Putamen (tissue), 1 donor: Measurements from ENCODE around the gene TSC22D4.
A peak's percentile ranks its signal among the peaks of the same experiment; 100 is the strongest.
"Not testable (repeated sequence)": the region's sequence is repeated elsewhere in the genome, so short reads cannot be mapped to it uniquely, and the experiment has no call there.

ENCODE experiments used
- DNase-seq: peaks from one replicate; pipeline ENCODE4 v3.0.0-alpha.2; 2016; ENCODE audit warnings: low spot score

TSC22D4 gene

DNA sequence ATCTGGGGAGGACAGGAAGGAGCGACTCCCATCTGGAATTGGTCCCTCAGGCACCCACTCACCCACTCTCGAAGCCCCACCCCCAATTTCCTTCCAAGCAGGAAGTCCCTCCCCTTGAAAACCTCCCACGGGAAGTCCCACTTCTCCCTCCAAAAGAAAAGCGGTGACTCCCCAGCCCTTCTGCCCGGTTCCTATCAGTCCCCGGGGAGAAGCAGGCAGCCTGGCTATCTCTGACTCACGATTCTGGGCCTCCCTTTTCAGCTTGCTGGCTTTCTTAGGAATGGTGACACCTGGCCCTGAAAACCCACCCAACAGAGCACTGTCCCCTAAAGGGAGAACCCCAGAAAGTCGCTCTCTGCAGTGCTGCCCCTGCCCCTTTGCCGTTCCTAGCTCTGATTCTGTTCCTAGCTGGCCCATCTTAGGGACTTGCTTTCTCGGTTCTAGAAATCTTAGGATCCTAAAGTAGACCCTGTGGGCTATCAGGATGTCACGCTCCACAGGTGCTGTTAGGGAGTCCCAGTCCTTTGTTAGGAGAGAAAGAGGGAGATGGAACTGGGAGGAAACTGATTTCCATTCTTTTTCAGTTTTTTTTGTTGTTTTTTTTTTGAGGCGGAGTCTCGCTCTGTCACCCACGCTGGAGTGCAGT lies 6.0 kb downstream of the TSC22D4 start:
- no peak for DNase-seq

DNA sequence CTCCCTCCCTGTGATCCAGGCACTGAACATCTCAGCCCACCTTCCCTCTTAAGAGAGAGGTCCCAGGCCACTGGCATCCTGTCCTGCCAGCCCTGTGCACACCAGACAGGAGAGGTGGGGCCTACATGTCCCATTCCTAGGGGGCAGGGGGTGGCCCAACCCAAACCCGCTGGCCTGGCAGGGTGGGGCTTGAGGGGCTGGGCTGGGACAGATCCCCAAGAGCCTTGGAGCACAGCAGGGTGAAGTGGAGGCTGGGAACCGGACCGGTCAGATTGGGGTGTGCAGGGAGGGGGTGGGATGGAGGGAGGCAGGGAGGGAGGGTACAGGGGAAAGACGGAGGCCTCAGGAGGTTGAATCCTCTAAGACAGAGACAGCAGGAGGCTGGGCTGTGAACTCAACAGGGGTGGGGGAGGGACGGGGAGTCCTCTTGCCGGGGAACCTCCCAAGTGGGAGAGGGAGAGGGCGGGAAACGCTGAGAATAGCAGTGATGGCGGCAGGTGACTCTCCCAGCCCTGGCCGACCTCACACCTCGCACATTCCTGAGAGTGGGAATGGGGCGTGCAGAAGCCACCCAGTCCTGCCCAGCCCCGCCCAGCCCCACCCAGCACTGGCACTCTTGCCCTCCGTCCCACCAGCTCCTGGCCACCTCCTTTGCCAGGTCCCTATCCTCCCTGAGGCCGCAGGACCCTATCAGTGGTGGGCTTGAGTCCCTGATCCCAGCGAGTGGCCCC lies 6.7 kb downstream of the TSC22D4 start:
- DNase-seq: no peak

DNA sequence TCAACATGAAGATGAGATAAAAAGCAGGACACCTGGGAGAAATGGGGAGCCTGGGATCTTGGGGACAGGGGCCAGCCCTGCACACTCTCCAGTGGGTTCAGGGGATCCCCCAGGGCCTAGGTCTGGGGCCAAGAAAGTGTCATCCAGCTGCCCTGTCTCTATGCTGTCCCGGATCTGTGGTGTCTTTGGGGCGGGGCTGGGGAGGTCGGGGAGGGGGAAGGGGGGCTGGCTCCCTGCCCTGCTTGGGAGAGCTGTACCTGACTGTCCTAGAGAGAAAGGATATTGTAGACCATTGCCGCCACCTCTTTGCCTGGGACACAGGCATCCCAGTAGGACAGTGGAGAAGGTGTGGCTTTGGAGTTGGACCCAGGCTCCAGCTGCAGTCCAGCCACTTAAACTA lies 8.0 kb downstream of the TSC22D4 start:
- no peak for DNase-seq

DNA sequence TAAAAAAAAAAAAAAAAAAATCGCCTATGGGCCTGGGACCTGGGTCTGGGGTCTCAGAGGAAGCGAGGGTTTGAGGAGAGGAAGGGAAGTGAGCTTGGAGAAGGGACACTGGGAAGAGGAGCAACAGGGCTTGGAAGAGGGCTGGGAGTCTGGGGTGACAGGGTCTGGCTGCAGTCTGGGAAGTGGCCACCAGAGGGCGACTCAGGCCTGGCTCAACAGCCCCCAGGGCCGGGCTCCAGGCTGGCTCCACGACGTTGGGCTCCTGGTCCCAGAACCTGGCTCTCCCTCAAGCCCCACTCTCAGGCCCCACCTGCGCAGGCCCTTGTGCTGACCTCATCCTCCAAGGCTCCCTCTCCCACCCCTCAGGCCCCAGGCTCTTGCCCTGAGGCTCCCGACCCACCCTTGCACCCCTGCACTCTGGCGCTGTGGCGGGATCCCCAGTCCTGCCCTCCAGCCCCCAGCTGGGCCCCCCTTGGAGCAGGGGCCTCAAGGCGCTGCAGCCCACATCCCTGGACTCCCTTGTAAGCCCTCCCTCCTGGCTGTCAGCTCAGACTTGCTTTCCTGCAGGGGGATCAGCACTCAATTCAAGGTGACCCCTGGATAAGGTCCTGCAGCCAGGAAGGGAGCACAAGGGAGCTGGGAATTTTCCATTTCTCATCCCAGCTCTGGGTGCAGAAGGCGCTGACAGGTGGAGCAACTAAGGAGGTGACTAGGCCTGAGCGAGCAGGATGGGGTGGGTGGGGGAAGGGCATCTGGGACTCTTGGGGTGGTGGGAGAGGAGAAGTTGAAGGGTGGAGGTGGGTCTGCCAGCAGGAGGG lies 9.6 kb downstream of the TSC22D4 start:
- DNase-seq: peak; percentile 82

DNA sequence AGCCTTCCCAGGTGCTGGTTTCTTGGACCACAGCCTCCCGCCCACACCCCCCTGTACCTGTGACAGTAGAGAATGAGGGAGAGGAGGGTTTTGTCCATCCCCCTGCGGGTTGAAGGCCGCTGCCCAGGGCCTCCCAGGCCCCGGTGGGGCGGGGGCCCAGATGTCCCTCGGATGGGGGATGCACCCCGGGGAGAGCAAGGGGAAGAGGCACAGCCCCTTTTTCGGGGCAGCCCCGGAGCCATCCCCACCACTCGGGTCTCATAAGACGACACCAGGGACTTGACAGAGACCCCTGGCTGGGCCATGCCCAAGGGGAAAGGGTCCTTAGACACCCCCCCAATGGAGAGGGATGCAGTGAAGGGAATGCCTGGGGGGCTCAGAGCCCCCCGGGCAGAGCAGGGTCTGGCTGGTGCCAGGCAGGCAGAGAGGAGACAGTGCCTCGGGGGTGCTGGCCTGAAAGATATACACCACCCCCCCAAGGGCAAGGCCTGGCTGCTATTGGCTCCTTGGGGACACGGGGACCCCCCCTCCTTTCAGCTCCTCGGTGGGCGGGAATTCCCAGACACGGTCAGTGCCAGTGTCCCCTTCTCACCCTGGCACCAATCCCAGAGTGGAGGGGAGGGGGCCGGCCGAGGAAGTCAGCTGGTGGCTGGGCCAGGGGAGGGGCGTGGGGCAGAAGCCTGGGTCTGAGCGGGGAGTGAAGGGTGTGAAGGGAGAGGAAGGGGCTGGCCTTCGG lies 11.2 kb downstream of the TSC22D4 start:
- DNase-seq: peak; percentile 97

DNA sequence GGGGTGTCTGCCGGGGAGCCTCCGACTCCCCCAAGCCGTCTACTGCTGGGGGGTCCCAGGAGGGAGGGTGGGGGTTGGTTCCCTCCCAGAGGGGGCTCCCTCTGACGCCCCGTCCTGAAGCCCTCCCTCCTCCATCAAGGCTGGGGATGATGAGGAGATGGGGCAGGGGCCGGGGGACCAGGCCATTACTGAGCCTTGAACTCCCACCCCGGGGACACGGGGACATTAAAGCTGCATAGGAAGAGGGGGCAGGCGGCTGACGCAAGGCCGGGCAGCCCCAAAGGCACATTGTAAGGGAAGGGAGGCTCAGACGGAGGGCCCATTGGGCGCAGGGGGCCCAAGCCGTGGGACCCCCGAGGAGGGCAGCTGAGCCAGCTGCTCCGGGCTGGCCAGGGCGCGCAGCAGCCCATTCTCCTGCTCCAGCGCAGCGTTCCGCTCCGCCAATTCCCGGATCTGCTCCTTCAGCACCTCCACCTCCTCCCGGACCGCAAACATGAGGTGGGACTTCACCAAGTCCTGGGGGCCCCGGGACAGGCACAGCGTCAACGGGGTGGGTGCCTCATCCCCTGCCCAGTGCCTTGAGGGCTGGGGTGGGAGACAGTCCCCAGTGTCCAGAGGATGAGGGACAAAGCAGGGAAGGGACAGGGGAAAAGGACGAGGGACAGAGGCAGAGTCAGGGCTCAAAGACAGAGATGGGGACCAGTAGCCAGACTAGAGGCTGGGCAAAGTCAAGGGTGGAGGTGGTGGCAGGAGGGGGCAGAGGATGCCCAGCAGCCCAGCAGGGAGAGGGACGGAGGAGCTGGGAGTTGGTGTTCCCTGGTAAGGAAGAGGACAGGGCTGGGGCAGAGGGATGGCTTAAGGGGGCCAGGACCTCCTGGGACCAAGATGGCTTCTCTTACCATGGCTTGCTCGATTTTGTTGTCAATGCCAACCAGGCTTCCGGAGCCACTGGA lies 12.1 kb downstream of the TSC22D4 start:
- no peak for DNase-seq

DNA sequence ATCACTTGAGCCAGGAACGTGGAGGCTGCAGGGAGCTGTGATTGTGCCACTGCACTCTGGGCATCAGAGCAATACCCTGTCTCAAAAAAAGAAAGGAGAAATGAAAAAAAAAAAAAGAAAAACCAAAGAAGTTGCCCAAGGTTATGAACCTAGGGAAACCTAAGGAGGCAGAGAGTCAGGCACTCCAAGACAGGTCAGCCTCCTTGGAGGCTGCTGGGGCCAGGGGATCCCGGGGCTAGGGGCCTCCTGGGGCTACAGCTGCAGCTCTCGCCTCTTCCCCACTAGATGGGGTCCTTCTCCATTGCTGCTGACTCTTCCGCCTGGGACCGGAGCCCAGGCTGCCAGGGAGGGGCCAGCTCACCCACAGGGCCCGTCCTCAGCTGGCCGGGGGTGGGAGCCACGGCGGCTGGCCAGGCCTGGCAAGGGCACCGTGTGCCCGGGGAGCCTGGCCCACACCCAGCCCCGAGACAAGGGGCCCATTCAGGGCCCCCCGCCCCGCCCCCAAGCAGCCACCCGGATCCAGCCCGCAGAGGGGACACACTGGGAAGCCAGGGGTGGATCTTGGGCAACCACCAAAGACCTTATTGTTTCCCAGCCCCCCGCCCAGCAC lies 13.2 kb downstream of the TSC22D4 start:
- peak; percentile 98 for DNase-seq

DNA sequence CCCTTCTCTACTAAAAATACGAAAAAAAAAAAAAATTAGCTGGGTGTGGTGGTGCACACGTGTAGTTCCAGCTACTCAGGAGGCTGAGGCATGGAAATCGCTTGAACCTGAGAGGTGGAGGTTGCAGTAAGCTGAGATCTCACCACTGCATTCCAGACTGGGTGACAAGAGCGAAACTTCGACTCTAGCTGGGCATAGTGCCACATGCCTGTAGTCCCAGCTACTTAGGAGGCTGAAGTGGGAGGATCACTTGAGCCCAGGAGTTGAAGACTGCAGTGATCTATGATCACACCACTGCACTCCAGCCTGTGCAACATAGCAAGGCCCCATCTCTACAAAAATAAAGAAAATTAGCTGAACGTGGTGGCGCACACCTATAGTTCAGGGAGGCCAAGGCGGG lies 13.7 kb downstream of the TSC22D4 start:
- DNase-seq: no peak

DNA sequence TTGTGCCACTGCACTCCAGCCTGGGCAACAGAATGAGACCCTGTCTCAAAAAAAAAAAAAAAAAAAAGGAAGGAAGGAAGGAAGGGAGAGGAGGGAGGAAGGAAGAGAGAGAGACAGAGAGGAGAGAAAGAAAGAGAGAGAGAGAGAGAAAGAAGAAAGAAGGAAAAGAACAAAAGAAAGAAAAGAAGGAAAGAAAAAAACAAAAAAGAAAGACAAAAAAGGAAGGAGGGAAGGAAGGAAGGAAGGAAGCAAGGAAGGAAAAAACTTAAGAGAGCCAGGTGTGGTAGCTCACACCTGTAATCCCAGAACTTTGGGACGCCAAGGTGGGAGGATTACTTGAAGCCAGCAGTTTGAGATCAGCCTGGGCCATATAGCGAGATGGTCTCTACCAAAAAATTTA lies 14.2 kb downstream of the TSC22D4 start:
- no peak for DNase-seq

DNA sequence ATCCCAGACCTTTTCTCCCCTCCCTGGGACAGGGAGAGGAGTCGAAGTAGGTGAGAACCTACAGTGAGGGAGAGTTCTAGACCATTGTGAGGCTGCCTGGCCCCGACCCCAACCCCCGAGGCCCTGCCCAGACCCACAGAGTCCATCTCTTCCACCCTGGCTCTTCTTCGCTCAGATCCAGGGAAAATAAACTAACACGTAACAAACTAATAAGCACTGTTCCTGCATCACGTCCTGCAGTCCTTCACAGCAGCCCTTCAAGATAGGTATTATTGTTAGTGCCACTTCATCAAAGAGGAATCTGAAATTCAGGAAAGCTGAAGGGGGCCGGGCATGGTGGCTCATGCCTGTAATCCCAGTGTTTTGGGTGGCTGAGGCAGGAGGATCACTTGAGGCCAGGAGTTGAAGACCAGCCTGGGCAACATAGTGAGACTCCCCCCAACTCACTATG lies 14.8 kb downstream of the TSC22D4 start, which contains the start of gene SPACDR:
Gene SPACDR (minus strand): TSS at position 51 of the 451 bp plus-strand sequence. CDS start 235 bp downstream, outside the sequence.
- DNase-seq: no peak

DNA sequence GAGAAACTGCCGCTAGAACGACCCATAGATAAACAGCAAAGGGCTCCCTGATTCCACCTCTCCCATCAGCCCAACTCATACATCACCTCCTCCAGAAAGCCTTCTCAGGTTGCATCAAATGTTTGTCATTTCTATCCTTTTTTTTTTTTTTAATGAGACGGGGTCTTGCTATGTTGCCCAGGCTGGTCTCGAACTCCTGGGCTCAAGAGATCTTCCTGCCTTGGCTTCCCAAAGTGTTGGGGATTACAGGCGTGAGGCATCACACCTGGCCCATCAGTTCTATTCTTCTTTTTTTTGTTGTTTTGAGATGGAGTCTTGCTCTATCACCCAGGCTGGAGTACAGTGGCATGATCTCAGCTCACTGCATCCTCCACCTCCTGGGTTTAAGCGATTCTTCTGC lies 22.0 kb downstream of the TSC22D4 start:
- DNase-seq: no peak

DNA sequence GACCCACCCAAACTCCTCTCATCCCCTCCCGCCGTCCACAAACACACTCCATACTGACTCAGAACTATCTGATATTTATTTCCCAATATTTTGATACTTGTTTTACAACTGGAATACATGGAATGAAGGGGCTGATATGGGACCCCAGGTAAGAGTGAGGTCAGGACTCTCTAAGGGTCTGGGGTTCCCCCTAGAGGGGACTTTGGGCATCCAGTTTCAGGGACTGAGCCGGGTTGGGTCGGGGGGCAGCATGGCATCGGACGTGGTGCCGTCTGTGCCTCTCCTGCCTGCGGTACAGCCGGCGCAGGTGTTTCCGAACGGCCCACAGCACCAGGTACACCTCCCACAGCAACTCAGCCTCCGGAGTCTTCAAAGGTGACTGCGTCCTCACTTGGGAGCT lies 22.5 kb downstream of the TSC22D4 start:
- no peak for DNase-seq

DNA sequence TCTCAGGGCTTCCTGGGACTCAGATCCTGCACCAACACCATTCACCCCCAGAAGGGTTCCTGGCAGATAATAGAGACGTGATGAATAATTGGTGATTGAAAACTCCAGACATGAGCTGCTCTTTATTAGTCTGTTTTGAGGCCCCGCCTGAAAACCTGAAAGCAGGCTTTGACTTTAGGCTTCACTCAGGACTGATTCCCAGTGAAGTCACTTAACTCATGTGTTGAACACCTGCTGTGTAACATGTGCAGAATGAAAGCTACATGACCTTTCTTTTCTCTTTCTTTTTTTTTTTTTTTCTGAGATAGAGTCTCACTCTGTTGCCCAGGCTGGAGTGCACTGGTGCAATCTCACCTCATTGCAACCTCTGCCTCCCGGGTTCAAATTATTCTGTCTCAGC lies 23.8 kb downstream of the TSC22D4 start:
- no peak for DNase-seq

DNA sequence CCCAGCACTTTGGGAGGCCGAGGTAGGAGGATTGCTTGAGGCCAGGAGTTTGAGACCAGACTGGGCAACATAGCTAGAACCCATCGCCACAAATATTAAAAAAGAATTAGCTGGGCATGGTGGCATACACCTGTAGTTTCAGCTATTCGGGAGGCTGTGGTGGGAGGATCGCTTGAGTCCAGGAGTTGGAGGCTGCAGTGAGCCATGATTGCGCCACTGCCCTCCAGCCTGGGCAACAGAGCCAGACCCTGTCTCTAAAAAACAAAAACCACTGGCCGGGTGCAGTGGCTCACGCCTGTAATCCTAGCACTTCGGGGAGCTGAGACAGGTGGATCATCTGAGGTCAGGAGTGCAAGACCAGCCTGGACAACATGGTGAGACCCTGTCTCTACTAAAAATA lies 25.2 kb downstream of the TSC22D4 start:
- not testable (repeated sequence) for DNase-seq

DNA sequence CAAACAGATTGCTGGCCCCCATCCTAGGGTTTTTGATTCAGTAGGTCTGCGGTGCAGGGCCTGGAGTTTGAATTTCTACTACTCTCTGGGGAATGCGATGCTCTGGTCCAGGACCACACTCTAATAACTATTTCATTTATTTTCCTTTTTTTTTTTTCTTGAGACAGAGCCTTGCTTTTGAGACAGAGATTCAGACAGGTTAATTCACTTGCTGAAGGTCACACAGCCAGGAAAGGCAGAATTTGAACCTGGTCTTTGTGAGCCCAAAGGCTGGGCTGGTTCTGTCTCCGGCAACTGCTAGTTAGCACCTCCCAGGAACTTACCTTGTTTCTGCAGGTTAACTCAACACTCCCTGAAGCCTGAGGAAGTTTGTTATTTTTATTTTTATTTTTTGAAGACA lies 26.5 kb downstream of the TSC22D4 start:
- no peak for DNase-seq

DNA sequence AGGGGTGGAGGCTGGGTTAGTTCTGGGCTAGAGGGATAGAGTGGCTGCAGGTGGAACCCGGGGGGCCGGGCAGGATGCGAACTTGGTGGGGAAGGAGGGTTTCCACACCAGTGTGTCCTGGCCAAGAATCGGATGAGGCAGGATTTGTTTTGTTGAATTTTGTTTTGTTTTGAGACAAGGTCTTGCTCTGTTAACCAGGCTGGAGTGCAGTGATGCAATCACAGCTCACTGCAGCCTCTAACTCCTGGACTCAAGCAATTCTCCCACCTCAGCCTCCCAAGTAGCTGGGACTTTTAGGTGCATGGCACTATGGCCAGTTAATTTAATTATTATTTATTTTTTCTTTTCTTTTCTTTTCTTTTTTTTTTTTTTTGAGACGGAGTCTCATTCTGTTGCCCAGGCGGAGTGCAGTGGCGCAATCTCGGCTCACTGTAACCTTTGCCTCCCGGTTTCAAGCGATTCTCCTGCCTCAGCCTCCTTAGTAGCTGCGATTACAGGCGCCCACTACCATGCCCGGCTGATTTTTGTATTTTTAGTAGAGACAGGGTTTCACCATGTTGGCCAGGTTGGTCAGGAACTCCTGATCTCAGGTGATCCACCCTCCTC lies 29.7 kb downstream of the TSC22D4 start:
- DNase-seq: no peak

DNA sequence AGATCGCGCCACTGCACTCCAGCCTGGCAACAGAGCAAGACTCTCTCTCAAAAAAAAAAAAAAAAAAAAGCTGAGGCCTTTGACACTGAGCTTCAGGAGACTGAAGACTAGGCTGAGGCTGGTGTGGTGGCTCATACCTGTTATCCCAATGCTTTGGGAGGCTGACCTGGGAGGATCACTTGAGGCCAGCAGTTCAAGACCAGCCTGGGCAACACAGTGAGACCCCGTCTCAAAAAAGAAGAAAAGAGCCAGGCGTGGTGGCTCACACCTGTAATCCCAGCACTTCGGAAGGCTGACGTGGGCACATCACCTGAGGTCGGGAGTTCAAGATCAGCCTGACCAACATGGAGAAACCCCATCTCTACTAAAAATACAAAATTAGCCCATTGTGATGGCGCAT lies 31.7 kb downstream of the TSC22D4 start:
- DNase-seq: not testable (repeated sequence)

DNA sequence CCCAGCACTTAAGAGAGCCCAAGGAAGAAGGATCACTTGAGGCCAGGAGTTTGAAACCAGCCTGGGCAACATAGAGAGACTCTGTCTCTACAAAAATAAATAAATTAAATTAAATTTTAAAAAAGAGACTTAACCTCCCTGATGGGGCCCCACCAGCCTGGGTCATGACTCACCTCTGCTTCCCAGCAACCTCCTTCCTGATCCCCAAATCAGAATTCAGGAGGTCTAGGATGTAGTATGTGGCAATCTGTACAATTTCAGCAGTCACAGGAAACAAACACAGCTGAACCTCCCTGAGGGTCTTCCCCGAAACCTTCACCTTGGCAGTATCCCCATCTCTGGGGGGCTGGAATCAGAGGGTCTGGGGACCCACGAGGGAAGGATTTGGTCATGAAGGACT lies 33.0 kb downstream of the TSC22D4 start:
- no peak for DNase-seq

DNA sequence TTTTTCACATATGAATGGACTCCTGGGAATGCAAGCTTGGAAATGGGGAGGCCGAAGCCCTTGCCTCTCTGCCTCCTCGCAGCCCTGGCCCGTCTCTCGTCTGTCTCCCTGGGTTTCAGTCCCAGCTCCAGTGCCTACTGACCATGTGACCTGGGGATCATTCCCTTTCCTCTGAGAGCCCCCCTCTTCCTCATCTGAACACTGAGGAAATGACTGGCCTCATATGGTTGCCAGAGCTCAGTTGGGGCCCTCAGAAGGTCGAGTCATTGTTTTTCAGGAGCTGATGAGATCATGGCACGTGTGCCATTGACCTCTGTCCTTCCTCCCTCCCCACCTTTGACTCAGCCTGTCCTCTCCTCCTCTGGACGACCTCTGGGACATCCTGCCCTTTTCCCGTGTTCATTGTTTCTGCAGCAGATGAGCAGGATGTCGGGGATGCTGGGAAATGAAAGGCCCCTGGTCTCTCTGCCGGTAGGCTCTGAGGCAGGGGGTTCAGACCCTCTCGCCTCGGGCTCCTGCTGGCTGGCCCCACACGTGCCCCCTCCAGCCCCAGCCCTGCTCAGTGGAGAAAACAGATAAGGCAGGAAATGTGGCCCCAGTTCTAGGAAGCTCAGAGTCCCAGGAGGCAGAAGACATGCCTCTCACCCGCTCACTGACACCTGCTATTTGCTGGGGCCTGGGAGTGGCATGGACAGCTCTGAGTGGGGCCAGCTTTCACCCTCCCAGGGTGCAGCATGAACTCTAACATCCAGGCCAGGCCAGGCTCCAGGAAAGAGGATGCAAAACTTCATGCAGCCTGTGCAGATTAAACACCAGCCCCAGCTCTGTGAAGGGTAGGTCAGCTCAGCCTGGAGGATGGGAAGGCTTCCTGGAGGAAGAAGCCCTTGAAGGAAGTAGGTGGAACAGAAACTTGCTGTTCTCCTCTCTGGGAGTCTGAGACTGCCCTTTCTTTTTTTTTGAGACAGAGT lies 34.4 kb downstream of the TSC22D4 start:
- no peak for DNase-seq
